Activated CD8-positive, alpha-beta memory T cell treated with anti-CD3 and anti-CD28 coated beads for 48 hours (primary cell): ENCODE results near the gene DOP1A.

Source experiments
- DNase-seq, 3 experiments: peaks; one replicate each; pipeline ENCODE4 v3.0.0-alpha.2; 2020; ENCODE audit warnings: low read depth in 2 of 3, low spot score in 2 of 3

The DOP1A gene

DNA sequence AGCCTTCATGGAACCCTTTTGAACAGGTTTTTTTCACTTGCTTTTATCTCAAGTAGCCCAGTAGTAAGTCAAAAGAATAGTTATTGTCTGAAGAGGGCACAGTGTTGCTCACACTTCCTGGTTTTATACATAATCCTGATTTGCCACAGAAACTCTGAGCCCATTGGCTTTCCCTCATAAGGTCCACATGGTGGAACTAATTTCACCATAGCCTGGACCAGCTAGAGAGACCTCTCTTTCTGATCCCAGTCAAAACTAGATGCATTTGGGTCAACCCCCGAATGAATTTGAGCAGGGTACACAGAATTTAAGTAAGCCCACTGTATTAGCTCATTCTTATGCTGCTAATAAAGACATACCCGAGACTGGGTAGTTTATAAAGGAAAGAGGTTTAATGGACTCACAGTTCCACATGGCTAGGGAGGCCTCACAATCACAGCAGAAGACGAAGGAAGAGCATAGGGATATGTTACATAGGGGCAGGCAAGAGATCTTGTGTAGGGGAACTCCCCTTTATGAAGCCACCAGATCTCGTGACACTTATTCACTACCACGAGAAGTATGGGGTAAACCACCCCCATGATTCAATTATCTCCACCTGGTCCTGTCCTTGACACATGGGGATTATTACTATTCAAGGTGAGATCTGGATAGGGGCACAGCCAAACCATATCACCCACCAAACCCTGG, 131.8 kb downstream of the DOP1A start:
- DNase-seq = no peak

DNA sequence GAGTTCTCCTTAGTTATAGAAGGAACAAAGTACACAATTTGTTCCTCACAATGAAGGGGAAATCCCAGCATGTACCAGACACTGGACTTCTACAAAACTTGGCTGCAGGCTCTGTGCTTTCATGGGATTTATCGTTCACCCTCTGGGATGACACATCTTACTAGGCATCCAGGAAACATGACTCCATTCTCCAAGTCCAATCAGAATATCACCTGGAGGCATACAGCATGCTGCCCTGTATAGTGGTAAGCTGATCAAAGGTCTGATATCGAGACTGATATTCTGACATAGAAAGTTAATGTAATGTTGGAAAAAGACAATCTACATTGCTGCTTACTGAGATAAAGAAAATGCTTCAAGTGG, 132.4 kb downstream of the DOP1A start:
- DNase-seq = no peak

DNA sequence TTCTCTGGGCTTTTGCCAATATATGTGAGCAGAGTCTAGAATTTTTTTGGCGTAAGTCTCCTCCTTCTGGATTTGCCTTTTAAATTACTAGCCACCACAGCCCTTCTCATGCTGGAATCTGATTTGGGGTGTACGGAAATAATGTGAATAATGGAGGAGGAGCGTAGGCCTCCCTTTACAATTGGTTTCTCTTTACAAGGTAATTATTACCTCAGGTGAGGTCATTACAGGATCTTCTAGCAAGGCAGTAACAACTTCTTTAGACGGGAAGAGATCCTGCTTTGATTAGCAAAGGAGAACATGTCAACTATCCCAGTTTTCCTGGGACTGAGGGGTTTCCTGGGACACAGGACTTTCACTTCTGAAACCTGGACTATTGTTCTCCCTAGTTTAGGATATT, 134.6 kb downstream of the DOP1A start:
- DNase-seq = no peak

DNA sequence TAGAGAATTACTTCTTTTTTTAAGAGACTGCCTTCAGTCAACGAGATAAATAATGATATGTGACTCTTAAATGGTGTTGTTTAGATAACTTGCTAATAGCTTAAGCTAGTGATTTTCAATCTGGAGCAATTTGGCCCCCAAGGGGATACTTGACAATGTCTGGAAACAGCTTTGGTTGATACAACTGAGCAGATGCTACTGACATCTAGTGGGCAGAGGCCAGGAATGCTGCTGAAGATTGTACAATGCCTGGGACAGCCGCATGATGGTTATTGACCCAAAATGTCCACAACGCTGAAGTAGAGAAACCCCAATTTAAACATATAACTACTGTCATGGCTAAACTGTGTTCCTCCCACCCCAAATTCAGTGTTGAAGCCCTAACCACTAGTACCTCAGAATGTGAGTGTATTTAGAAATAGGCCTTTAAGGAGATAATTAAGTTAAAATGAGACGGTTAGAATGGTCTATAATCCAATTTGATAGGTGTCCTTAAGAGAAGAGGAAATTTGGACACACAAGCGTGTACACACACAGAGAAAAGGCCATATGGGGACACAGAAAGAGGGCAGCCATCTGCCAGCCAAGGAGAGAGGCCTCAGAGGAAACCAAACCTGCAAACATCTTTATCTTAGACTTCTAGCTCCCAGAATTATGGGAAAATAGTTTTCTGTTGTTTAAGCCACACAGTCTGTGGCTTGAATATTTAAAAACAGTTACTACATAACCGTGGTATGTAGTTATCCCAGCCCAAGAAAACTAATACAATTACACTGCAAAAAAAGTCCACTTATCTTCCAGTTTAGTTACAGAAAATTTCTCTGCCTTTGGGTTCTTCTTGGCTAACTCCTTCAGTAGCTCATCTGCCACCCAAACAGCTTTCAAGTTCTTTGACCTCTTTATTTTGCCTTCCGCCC, 147.9 kb downstream of the DOP1A start:
- DNase-seq = peak in 1 of 3 experiments; percentile 13

DNA sequence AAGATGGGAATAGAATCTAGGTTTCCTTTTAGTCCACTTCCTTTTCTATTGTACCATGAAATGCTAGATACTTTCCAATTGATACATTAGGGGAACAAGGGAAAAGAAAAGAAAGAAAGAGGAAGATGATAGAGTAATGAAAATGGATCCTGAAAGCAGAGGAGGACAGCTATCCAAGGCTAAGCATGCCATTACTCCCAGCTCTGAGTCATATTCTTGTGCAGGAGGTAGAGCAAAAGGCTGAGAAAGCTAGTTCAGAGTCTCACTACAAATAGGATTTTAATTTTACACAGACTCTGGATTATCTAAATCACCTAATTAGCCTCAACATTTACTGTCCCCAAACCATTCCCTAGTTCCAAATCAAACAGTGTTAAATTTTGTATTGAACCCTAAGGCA, 149.3 kb downstream of the DOP1A start:
- DNase-seq = no peak
